ENCODE results near the gene UGT2A2. TPM values are rescaled to one million over a fixed set of nuclear protein-coding genes. Genes with fewer than 3 reads are reported as not detected.

Gene UGT2A2
- total and polyA plus RNA-seq, 9 donors = not detected

GRCh38 chr4:69563424-69563823, 76.0 kb downstream of the UGT2A2 start:
- intact Hi-C loops (cut with DNase I) = no loop called here
- Histone ChIP-seq H3K9me3 (no peaks in the 10 kb centered on the region), H3K36me3 (no peaks in the 10 kb centered on the region), H3K27ac (no peak overlapping the region), H3K27me3 (no peaks in the 10 kb centered on the region), H3K4me3 (no peak overlapping the region), H3K4me1 (ENCODE audit: insufficient read depth) (no peaks in the 10 kb centered on the region)
- no peak for DNase-seq
- TF ChIP-seq POLR2A (IDR thresholded peaks at IDR 0.05) (no peak), EP300 (IDR thresholded peaks at IDR 0.05) (no peak), CTCF (IDR thresholded peaks at IDR 0.05) (no peak)
- WGBS, 3 donors = 45 to 70% (median 61%) methylated on average over 2 of the region's 2 CpGs

GRCh38 chr4:69549651-69550050, 89.8 kb downstream of the UGT2A2 start:
- H3K9me3 ChIP-seq = no peaks in the 10 kb centered on the region
- no peaks in the 10 kb centered on the region for H3K4me1 ChIP-seq (ENCODE audit: insufficient read depth)
- 59 to 77% (median 66%) methylated on average over 2 of the region's 2 CpGs for WGBS, 3 donors
- DNase-seq = no peak
- no peak overlapping the region for H3K27ac ChIP-seq
- H3K27me3 ChIP-seq = no peaks in the 10 kb centered on the region
- no peak for TF ChIP-seq CTCF (IDR thresholded peaks at IDR 0.05)
- TF ChIP-seq EP300 (IDR thresholded peaks at IDR 0.05) = no peak
- intact Hi-C loops (cut with DNase I) = no loop called here
- H3K36me3 ChIP-seq = no peaks in the 10 kb centered on the region
- no peak overlapping the region for H3K4me3 ChIP-seq

GRCh38 chr4:69546134-69546765, 93.2 kb downstream of the UGT2A2 start:
- H3K27ac ChIP-seq = no peak overlapping the region
- H3K27me3 ChIP-seq = no peaks in the 10 kb centered on the region
- 52 to 55% (median 53%) methylated on average over 6 of the region's 6 CpGs for WGBS, 3 donors
- H3K4me3 ChIP-seq = no peak overlapping the region
- no peaks in the 10 kb centered on the region for H3K9me3 ChIP-seq
- no peaks in the 10 kb centered on the region for H3K4me1 ChIP-seq (ENCODE audit: insufficient read depth)
- TF ChIP-seq POLR2A (IDR thresholded peaks at IDR 0.05) (no peak), CTCF (IDR thresholded peaks at IDR 0.05) (no peak), EP300 (IDR thresholded peaks at IDR 0.05) (no peak)
- no peak for DNase-seq
- intact Hi-C loops (cut with DNase I) = no loop called here
- no peaks in the 10 kb centered on the region for H3K36me3 ChIP-seq

Small RNA genes within 50 kb of the gene (small RNA-seq; reads per million reads assigned to genes)
- not detected for gene UGT2A2

Other genes with a start within 250 kb of the UGT2A2 start
- gene UGT2B4, start 143.7 kb downstream of the UGT2A2 start, total RNA-seq = under 1 TPM in 3 of 7 donors, not detected in 4; 0.13 to 0.55 (median 0.17) TPM
- not detected for gene UGT2B4, start 143.7 kb downstream of the UGT2A2 start, polyA plus RNA-seq
- not detected for gene UGT2A1, start 13.6 kb upstream of the UGT2A2 start, total RNA-seq
- not detected for gene UGT2A1, start 13.6 kb upstream of the UGT2A2 start, polyA plus RNA-seq
- gene SULT1B1, start 121.0 kb upstream of the UGT2A2 start, total RNA-seq = 1 to 10 TPM in 2 of 7 donors, under 1 TPM in 5; 0.23 to 6.4 (median 0.72) TPM
- under 1 TPM; 0.82 to 0.90 TPM for gene SULT1B1, start 121.0 kb upstream of the UGT2A2 start, polyA plus RNA-seq
- gene SULT1E1, start 220.5 kb upstream of the UGT2A2 start, total RNA-seq = under 1 TPM in 5 of 7 donors, not detected in 2; 0.12 to 0.65 (median 0.25) TPM
- under 1 TPM in 1 of 2 donors, not detected in 1; 0.17 TPM for gene SULT1E1, start 220.5 kb upstream of the UGT2A2 start, polyA plus RNA-seq